Heart right ventricle (tissue), 16 donors: ENCODE data around the gene BYSL. TPM values are rescaled to one million over a fixed set of nuclear protein-coding genes. Genes with fewer than 3 reads are reported as not detected.

Experiments used
- ATAC-seq, 8 donors: fragments of 200-7000 bp; cut with Tn5 transposase; one replicate each; pipeline ENCODE4 v1.9.1; 2020; ENCODE audit warnings: mild to moderate bottlenecking in 8 of 8, moderate library complexity in 8 of 8, moderate number of reproducible peaks in 1 of 8
- DNase-seq, 2 donors: peaks; one replicate each; pipeline ENCODE4 v3.0.0-alpha.2; 2020
- H3K27ac ChIP-seq, 10 donors: fragments of 200-600 bp; sonication (generic) in 2 of 10; one replicate each; pipeline versions ENCODE4 v1.5.0 to v1.8.0; 2020 to 2022; ENCODE audit warnings: mild to moderate bottlenecking in 3 of 10
- H3K27me3 ChIP-seq, 7 donors: fragments of 200-600 bp; one replicate each; pipeline ENCODE4 v1.8.0; 2021 to 2022; ENCODE audit warnings: mild to moderate bottlenecking in 2 of 7
- H3K36me3 ChIP-seq, 9 donors: fragments of 200-600 bp; sonication (generic) in 1 of 9; one replicate each; pipeline versions ENCODE4 v1.5.0 to v1.8.0; 2020 to 2022; ENCODE audit warnings: mild to moderate bottlenecking in 2 of 9
- H3K4me1 ChIP-seq, 9 donors: fragments of 200-600 bp; sonication (generic) in 1 of 9; one replicate each; pipeline versions ENCODE4 v1.5.0 to v1.8.0; 2020 to 2022; ENCODE audit warnings: mild to moderate bottlenecking in 4 of 9
- H3K4me3 ChIP-seq, 10 donors: fragments of 200-600 bp; sonication (generic) in 2 of 10; one replicate each; pipeline versions ENCODE4 v1.5.0 to v1.8.0; 2020 to 2022; ENCODE audit warnings: mild to moderate bottlenecking in 7 of 10, moderate library complexity in 2 of 10
- H3K9me3 ChIP-seq, 11 donors: fragments of 200-600 bp in 10 of 11; sonication (generic) in 2 of 11; one replicate each; pipeline versions ENCODE4 v1.5.0 to v1.8.0; 2013 to 2022; ENCODE audit warnings: mild to moderate bottlenecking in 2 of 11, control low read depth in 1 of 11, moderate library complexity in 1 of 11
- CTCF ChIP-seq, 9 donors: fragments of 200-600 bp; sonication (generic) in 2 of 9; IDR thresholded peaks; one replicate each; pipeline versions ENCODE4 v1.5.0 to v1.8.0; 2021 to 2022; ENCODE audit warnings: antibody characterized with exemption in 9 of 9, mild to moderate bottlenecking in 5 of 9, moderate library complexity in 1 of 9
- WGBS, 2 donors: extraction: QIAGEN DNeasy Blood & Tissue Kit; methylation state at CpG; one replicate each; pipeline ENCODE4 v1.1.7; 2013; ENCODE audit warnings: inconsistent platforms in 1 of 2; 5-methylcytosine and 5-hydroxymethylcytosine counted together
- intact Hi-C, 10 donors: fragments of 100-400 bp; cut with DNase I; formaldehyde crosslinking; loops; one replicate each; pipeline versions ENCODE4 v1.11.1 to v1.14.2; 2022
- polyA plus RNA-seq, 2 donors: library from polyadenylated mRNA; stranded (reverse); fragments of 200-250 nt; gene quantifications; one replicate each; pipeline ENCODE4 v1.2.3, GENCODE V29; 2013
- total RNA-seq, 10 donors: library from RNA; stranded (reverse); fragmentation: NEBNext Ultra II Directional in 3 of 10; extraction: Animal tissue kit (Norgen Biotek cat#: 25700) in 3 of 10; gene quantifications; one replicate each; pipeline versions ENCODE4 v1.2.1 to v1.2.4, GENCODE V29; 2021 to 2023
- donor health status: Arrhythmogenic right ventricular cardiomyopathy.
- donor health status: ischemic (EF 13 %, LVEDD 7.1; RV severe dilation, severe dysfunction).
- donor health status: healthy with polysubstance abuse.
- donor health status: DM: no; HTN: yes; CAD: no.
- donor health status: DM: no; HTN: no; CAD: no.
- donor health status: ischemic (EF 25% LVEDD 6.9; RV normal size, moderate dysfunction).
- donor health status: ischemic (EF 25% LVEDD 5.7; RV mildly dilated, moderate dysfunction).
- donor health status: healthy.
- donor health status: DM: yes; HTN: yes; CAD: no.
- donor health status: Ischemic cardiomyopathy.
- donor health status: ischemic (EF 35%, LVEDD 5.7; RV mildly dilated, moderate dysfunction).
- donor health status: nonischemic (EF 11% LVEDD 7.7; RV severe dilation, severe dysfunction).
- donor health status: DM: yes; HTN: yes; CAD: no.
- donor health status: PGD.
- donor health status: ischemic (EF 29% LVEDD 5.4; RV normal size, mild dysfunction).
- donor health status: nonischemic (EF 23%, LVEDD 6.1; RV moderate dilation, normal function).

BYSL gene
- total and polyA plus RNA-seq, 12 donors, result 4.3 to 20.0 (median 9.9) TPM

DNA sequence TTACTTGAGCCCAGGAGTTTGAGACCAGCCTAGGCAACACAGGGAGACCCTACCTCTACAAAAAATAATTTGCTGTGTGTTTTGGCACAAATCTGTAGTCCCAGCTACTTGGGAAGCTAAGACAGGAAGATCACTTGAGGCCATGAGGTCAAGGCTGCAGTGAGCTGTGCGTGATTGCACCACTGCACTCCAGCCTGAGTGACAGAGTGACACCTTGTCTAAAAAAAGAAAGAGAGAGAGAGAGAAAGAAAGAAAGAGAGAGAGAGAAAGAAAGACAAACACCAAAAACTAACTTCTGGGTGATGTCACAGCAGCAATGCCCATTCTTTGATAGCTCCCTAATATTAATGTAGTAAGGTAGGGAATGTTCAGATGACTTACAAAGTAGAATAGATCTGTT lies 46.6 kb upstream of the BYSL start:
- no peak overlapping the region for H3K4me3 ChIP-seq
- H3K27me3 ChIP-seq, result no peaks in the 10 kb centered on the region
- intact Hi-C loops, result no loop called here
- H3K27ac ChIP-seq, result no peak overlapping the region
- DNase-seq (no peak), ATAC-seq (no peak)
- WGBS, 2 donors, result 58 to 83% methylated on average over 1 of the region's 1 CpG
- no peak for TF ChIP-seq CTCF (IDR thresholded peaks at IDR 0.05)
- no peaks in the 10 kb centered on the region for H3K9me3 ChIP-seq
- H3K4me1 ChIP-seq, result peaks cover 0 to 9% (median 0%) of the 10 kb centered on the region in 9 donors
- peaks cover 0 to 9% (median 0%) of the 10 kb centered on the region in 9 donors for H3K36me3 ChIP-seq

DNA sequence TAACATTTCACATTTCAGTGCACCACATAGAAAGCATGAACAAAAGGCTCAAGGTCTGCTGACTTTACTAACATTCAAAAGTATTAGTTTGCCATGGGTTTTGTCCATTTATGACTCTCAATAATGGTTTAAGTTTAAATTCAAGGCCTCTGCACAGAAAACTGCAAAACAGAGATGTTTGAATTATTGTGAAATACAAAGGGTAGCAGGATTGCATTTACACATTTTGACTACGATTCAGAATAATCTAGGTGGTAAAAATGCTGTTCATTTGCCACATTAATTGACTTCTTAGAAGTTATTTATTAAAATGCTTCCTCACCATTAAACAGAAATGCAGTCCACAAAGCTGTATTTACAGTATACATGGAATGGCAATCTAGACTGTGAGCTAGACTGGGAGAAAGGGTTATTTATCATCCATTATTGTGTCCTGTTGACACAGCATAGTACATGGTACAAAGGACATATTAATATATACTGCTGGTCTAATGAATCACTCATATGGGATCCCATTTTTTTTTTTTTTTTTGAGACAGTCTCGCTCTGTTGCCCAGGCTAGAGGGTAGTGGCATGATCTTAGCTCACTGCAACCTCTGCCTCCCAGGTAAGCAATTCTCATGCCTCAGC lies 44.1 kb upstream of the BYSL start:
- 93 to 99% methylated on average over 2 of the region's 2 CpGs for WGBS, 2 donors
- no peak for TF ChIP-seq CTCF (IDR thresholded peaks at IDR 0.05)
- Histone ChIP-seq H3K9me3 (no peaks in the 10 kb centered on the region), H3K27ac (no peak overlapping the region), H3K4me1 (no peaks in the 10 kb centered on the region), H3K27me3 (no peaks in the 10 kb centered on the region), H3K4me3 (no peak overlapping the region), H3K36me3 (no peaks in the 10 kb centered on the region)
- intact Hi-C loops, result no loop called here
- ATAC-seq (no peak), DNase-seq (no peak)

- Histone ChIP-seq H3K4me3 (no peak overlapping the region), H3K27me3 (no peaks in the 10 kb centered on the region), H3K9me3 (no peaks in the 10 kb centered on the region), H3K4me1 (no peaks in the 10 kb centered on the region), H3K27ac (no peak overlapping the region), H3K36me3 (no peaks in the 10 kb centered on the region)
- TF ChIP-seq CTCF (IDR thresholded peaks at IDR 0.05), result no peak
- intact Hi-C loops, result no loop called here
- no peak for DNase-seq
- no peak for ATAC-seq
- 87 to 93% methylated on average over 2 of the region's 2 CpGs for WGBS, 2 donors
Measured at GRCh38 chr6:41878246-41878645, 43.1 kb upstream of the BYSL start.

DNA sequence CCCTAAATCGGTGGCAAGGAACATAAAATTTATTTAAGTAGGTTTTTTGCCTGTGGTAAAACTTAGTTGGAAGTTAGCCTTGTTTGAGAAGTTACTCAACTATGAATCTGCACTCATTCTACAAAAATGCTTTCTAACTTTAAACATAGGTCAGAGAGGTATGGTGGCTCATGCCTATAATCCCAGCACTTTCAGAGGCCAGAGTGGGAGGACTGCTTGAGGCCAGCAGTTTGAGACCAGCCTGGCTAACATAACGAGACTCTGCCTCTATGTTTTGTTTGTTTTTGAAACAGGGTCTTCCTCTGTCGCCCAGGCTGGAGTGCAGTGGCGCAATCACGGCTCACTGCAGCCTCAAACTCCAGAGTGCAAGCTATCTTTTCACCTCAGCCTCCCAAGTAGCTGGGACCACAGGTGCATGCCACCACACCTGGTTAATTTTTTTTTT lies 42.3 kb upstream of the BYSL start:
- no peaks in the 10 kb centered on the region for H3K27me3 ChIP-seq
- no peaks in the 10 kb centered on the region for H3K36me3 ChIP-seq
- no peak for TF ChIP-seq CTCF (IDR thresholded peaks at IDR 0.05)
- WGBS, 2 donors, result 85 to 92% methylated on average over 5 of the region's 5 CpGs
- H3K4me1 ChIP-seq, result no peaks in the 10 kb centered on the region
- H3K9me3 ChIP-seq, result no peaks in the 10 kb centered on the region
- H3K27ac ChIP-seq, result no peak overlapping the region
- H3K4me3 ChIP-seq, result no peak overlapping the region
- DNase-seq (no peak), ATAC-seq (no peak)
- intact Hi-C loops, result no loop called here
